GM21576 (cell line): Measurements from ENCODE around the gene ZKSCAN8.
A peak's percentile ranks its signal among the peaks of the same experiment; 100 is the strongest.

Source experiments
- ATAC-seq: cut with Tn5 transposase; IDR thresholded peaks from one replicate; pipeline ENCODE4 v1.9.1; 2021; ENCODE audit warnings: mild to moderate bottlenecking, moderate library complexity; ENCODE audit not compliant: unreplicated experiment

The ZKSCAN8 gene

GRCh38 chr6:28139860-28140543, 1.7 kb upstream of the ZKSCAN8 start:
- no peak for ATAC-seq

- ATAC-seq, result no peak
These were observed 1.1 kb upstream of the ZKSCAN8 start for GRCh38 chr6:28140616-28141015.

GRCh38 chr6:28142446-28142845, 763 bp downstream of the ZKSCAN8 start:
- no peak for ATAC-seq

- no peak for ATAC-seq
These were observed 3.5 kb downstream of the ZKSCAN8 start for GRCh38 chr6:28145231-28145630.

GRCh38 chr6:28152531-28152930, 10.8 kb downstream of the ZKSCAN8 start:
- no peak for ATAC-seq

- ATAC-seq, result no peak
These were observed 11.9 kb downstream of the ZKSCAN8 start for GRCh38 chr6:28153546-28153945.

- no peak for ATAC-seq
These were observed 12.7 kb downstream of the ZKSCAN8 start for GRCh38 chr6:28154357-28154756.

GRCh38 chr6:28158318-28158717, 16.6 kb downstream of the ZKSCAN8 start:
- no peak for ATAC-seq

GRCh38 chr6:28159029-28159607, 17.4 kb downstream of the ZKSCAN8 start:
- no peak for ATAC-seq

GRCh38 chr6:28160233-28160632, 18.6 kb downstream of the ZKSCAN8 start:
- no peak for ATAC-seq

GRCh38 chr6:28161410-28162079, 19.9 kb downstream of the ZKSCAN8 start:
- peak; percentile 96 for ATAC-seq

- ATAC-seq, result no peak
These were observed 23.9 kb downstream of the ZKSCAN8 start for GRCh38 chr6:28165563-28165962.

- ATAC-seq, result no peak
These were observed 25.4 kb downstream of the ZKSCAN8 start for GRCh38 chr6:28167068-28167467.

- no peak for ATAC-seq
These were observed 26.2 kb downstream of the ZKSCAN8 start for GRCh38 chr6:28167926-28168325.

- ATAC-seq, result no peak
These were observed 29.6 kb downstream of the ZKSCAN8 start for GRCh38 chr6:28171271-28171670.

GRCh38 chr6:28172006-28172405, 30.3 kb downstream of the ZKSCAN8 start:
- no peak for ATAC-seq

- no peak for ATAC-seq
These were observed 34.7 kb downstream of the ZKSCAN8 start for GRCh38 chr6:28176373-28176772.

- ATAC-seq, result no peak
These were observed 40.6 kb downstream of the ZKSCAN8 start for GRCh38 chr6:28182255-28182654.

- no peak for ATAC-seq
These were observed 46.7 kb downstream of the ZKSCAN8 start for GRCh38 chr6:28188111-28188979.

GRCh38 chr6:28200020-28200419, 58.3 kb downstream of the ZKSCAN8 start:
- no peak for ATAC-seq

- no peak for ATAC-seq
These were observed 61.5 kb downstream of the ZKSCAN8 start for GRCh38 chr6:28203201-28203600.
